H9 (cell line): ENCODE results near the gene MAPK1IP1L. TPM values are rescaled to one million over a fixed set of nuclear protein-coding genes. Genes with fewer than 3 reads are reported as not detected.

ENCODE experiments used
- DNase-seq: peaks from one replicate; pipeline ENCODE4 v3.0.0-alpha.2; 2017
- H2AFZ ChIP-seq: one replicate; pipeline ENCODE4 v1.6.1; 2013; ENCODE audit warnings: mild to moderate bottlenecking, low read length, control low read depth, moderate library complexity
- H2AK5ac ChIP-seq: 2 replicates; pipeline ENCODE4 v1.6.1; 2013; ENCODE audit warnings: low read length, control low read depth, mixed read lengths; ENCODE audit not compliant: insufficient read length
- H2BK120ac ChIP-seq: one replicate; pipeline ENCODE4 v1.6.1; 2013; ENCODE audit warnings: low read depth, mild to moderate bottlenecking, low read length, control low read depth, inconsistent platforms; ENCODE audit not compliant: poor library complexity, severe bottlenecking
- H2BK12ac ChIP-seq: 2 replicates; pipeline ENCODE4 v1.6.1; 2013; ENCODE audit warnings: low read length, control low read depth, mixed read lengths, low read depth; ENCODE audit not compliant: insufficient read length
- H2BK15ac ChIP-seq: 2 replicates; pipeline ENCODE4 v1.6.1; 2013; ENCODE audit warnings: low read depth, low read length, control low read depth
- H2BK20ac ChIP-seq: one replicate; pipeline ENCODE4 v1.6.1; 2013; ENCODE audit warnings: low read depth, mild to moderate bottlenecking, low read length, control low read depth, inconsistent platforms; ENCODE audit not compliant: poor library complexity, severe bottlenecking
- H2BK5ac ChIP-seq: 2 replicates; pipeline ENCODE4 v1.6.1; 2013; ENCODE audit warnings: low read length, control low read depth, mixed read lengths; ENCODE audit not compliant: insufficient read length
- H3K14ac ChIP-seq: 2 replicates; pipeline ENCODE4 v1.6.1; 2013; ENCODE audit warnings: low read length, control low read depth; ENCODE audit not compliant: insufficient read depth
- H3K18ac ChIP-seq: 2 replicates; pipeline ENCODE4 v1.6.1; 2013; ENCODE audit warnings: low read depth, mild to moderate bottlenecking, mixed read lengths, low read length, control low read depth; ENCODE audit not compliant: insufficient read length
- H3K23ac ChIP-seq: 2 replicates; pipeline ENCODE4 v1.6.1; 2013; ENCODE audit warnings: low read length, control low read depth, mixed read lengths, low read depth; ENCODE audit not compliant: insufficient read length
- H3K23me2 ChIP-seq: 2 replicates; pipeline ENCODE4 v1.6.1; 2013; ENCODE audit warnings: low read depth, mild to moderate bottlenecking, mixed read lengths, low read length, control low read depth; ENCODE audit not compliant: insufficient read length, poor library complexity, severe bottlenecking
- H3K27ac ChIP-seq: 2 replicates; pipeline ENCODE4 v1.5.1; 2013; ENCODE audit warnings: low read length, control low read depth, mixed read lengths, low read depth; ENCODE audit not compliant: insufficient read length
- H3K27me3 ChIP-seq: 2 replicates; pipeline ENCODE4 v1.6.1; 2013; ENCODE audit warnings: low read length, control low read depth, inconsistent platforms; ENCODE audit not compliant: insufficient read depth
- H3K4ac ChIP-seq: 2 replicates; pipeline ENCODE4 v1.6.1; 2013; ENCODE audit warnings: low read depth, mild to moderate bottlenecking, control low read depth, inconsistent platforms, low read length, moderate library complexity
- H3K4me1 ChIP-seq: 2 replicates; pipeline ENCODE4 v1.6.1; 2013; ENCODE audit warnings: low read length, control low read depth, inconsistent platforms; ENCODE audit not compliant: insufficient read depth
- H3K4me2 ChIP-seq: 2 replicates; pipeline ENCODE4 v1.6.1; 2013; ENCODE audit warnings: low read length, control low read depth, mixed read lengths; ENCODE audit not compliant: insufficient read length, insufficient read depth
- H3K56ac ChIP-seq: 2 replicates; pipeline ENCODE4 v1.6.1; 2013; ENCODE audit warnings: low read depth, mild to moderate bottlenecking, mixed read lengths, low read length, control low read depth; ENCODE audit not compliant: insufficient read length
- H3K79me1 ChIP-seq: 2 replicates; pipeline ENCODE4 v1.6.1; 2013; ENCODE audit warnings: low read depth, mild to moderate bottlenecking, moderate library complexity, low read length, control low read depth, inconsistent platforms; ENCODE audit not compliant: insufficient read depth, poor library complexity, severe bottlenecking
- H3K79me2 ChIP-seq: 2 replicates; pipeline ENCODE4 v1.6.1; 2013; ENCODE audit warnings: low read length, control low read depth, inconsistent platforms; ENCODE audit not compliant: insufficient read depth
- H3K9ac ChIP-seq: 2 replicates; pipeline ENCODE4 v1.6.1; 2013; ENCODE audit warnings: low read length, control low read depth, mixed read lengths; ENCODE audit not compliant: insufficient read length; ENCODE audit errors: extremely low read depth
- H3K9me3 ChIP-seq: one replicate; pipeline ENCODE4 v1.6.1; 2013; ENCODE audit warnings: low read depth, low read length, inconsistent platforms; ENCODE audit not compliant: control insufficient read depth
- H3T11ph ChIP-seq: one replicate; pipeline ENCODE4 v1.6.1; 2013; ENCODE audit warnings: mild to moderate bottlenecking, low read length, control low read depth, inconsistent platforms
- H4K20me1 ChIP-seq: one replicate; pipeline ENCODE4 v1.6.1; 2013; ENCODE audit not compliant: control insufficient read depth, insufficient read length, insufficient read depth
- H4K5ac ChIP-seq: 2 replicates; pipeline ENCODE4 v1.6.1; 2013; ENCODE audit warnings: low read depth, mild to moderate bottlenecking, mixed read lengths, low read length, control low read depth; ENCODE audit not compliant: insufficient read length
- H4K8ac ChIP-seq: replicated peaks from 2 replicates; pipeline ENCODE4 v1.6.1; 2013; ENCODE audit warnings: low read length, control low read depth, mixed read lengths, low read depth; ENCODE audit not compliant: insufficient read length
- H4K91ac ChIP-seq: 2 replicates; pipeline ENCODE4 v1.6.1; 2013; ENCODE audit warnings: low read depth, mild to moderate bottlenecking, moderate library complexity, mixed read lengths, low read length, control low read depth; ENCODE audit not compliant: insufficient read length
- H3K27ac Mint-ChIP-seq, 3 experiments: 2 replicates in 2 of 3; 3 replicates in 1 of 3; pipeline ENCODE4 v1.8.0; 2020 to 2021; ENCODE audit warnings: mixed read lengths in 3 of 3, mild to moderate bottlenecking in 1 of 3, moderate library complexity in 1 of 3
- H3K27me3 Mint-ChIP-seq: 2 replicates; pipeline ENCODE4 v1.8.0; 2021; ENCODE audit warnings: low read depth, mild to moderate bottlenecking, moderate library complexity, mixed read lengths
- H3K36me3 Mint-ChIP-seq, 3 experiments: 2 replicates in 2 of 3; 3 replicates in 1 of 3; pipeline ENCODE4 v1.8.0; 2020 to 2021; ENCODE audit warnings: low read depth in 3 of 3, mixed read lengths in 3 of 3; ENCODE audit not compliant: insufficient read depth in 1 of 3
- H3K4me1 Mint-ChIP-seq, 2 experiments: 2 replicates each; pipeline ENCODE4 v1.8.0; 2020; ENCODE audit warnings: mixed read lengths in 2 of 2
- H3K4me3 Mint-ChIP-seq, 2 experiments: 2 replicates in 1 of 2; 3 replicates in 1 of 2; pipeline ENCODE4 v1.8.0; 2020 to 2021; ENCODE audit warnings: mild to moderate bottlenecking in 2 of 2, mixed read lengths in 2 of 2, moderate library complexity in 1 of 2
- H3K9me3 Mint-ChIP-seq, 2 experiments: 2 replicates in 1 of 2; 3 replicates in 1 of 2; pipeline ENCODE4 v1.8.0; 2020; ENCODE audit warnings: mild to moderate bottlenecking in 2 of 2, mixed read lengths in 2 of 2, moderate library complexity in 1 of 2
- WGBS: extraction: QIAGEN DNeasy Blood & Tissue Kit; methylation state at CpG from one replicate; pipeline ENCODE4 v1.1.7; 2013; ENCODE audit warnings: missing lambda C conversion rate, low lambda C conversion rate, mixed read lengths; ENCODE audit not compliant: insufficient read length; ENCODE audit errors: extremely low coverage; 5-methylcytosine and 5-hydroxymethylcytosine counted together
- total RNA-seq: library from RNA; stranded (reverse); gene quantifications from 2 replicates; pipeline ENCODE4 v1.2.1, GENCODE V29; 2021
- TF ChIP-seq, protein P1 (sequence below): fragments of 200-600 bp; sonication (generic); conservative IDR thresholded peaks from 3 replicates; pipeline ENCODE4 v1.8.0; 2021; ENCODE audit warnings: antibody characterized with exemption, mild to moderate bottlenecking

The MAPK1IP1L gene
- total RNA-seq, 1 experiment from 2014 or later, result 133 TPM

DNA sequence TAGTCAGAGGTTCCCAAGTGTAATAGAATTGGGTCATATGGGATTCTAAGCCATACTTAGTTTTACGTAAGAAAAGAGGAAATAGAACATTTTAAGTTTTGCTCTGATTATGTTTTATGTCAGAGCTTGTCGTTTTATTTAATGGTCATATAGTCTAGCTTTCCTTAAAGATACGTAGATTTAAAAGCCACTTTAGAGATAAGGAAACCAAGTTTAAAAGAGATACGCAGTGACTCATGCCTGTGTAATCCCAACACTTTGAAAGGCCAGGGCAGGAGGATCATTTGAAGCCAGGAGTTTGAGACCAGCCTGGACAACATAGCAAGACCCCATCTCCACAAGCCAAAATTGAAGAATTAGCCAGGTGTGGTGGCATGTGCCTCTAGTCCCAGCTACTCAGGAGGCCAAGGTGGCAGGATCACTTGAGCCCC, 19.5 kb downstream of the MAPK1IP1L start:
- no peak overlapping the region for H2AFZ ChIP-seq
- no peak overlapping the region for H4K91ac ChIP-seq
- DNase-seq, result no peak
- H2BK15ac ChIP-seq, result no peak overlapping the region
- Mint-ChIP-seq H3K4me1 (peaks cover 12 to 13% of the 10 kb centered on the region in 2 experiments), H3K4me3 (no peak overlapping the region), H3K27me3 (no peaks in the 10 kb centered on the region), H3K36me3 (peaks cover 4 to 13% (median 8%) of the 10 kb centered on the region in 3 experiments; a peak in 4 of 7 replicates), H3K9me3 (no peaks in the 10 kb centered on the region), H3K27ac (peak overlapping the region in 1 of 3 experiments; percentile 49; a peak in 1 of 7 replicates)
- H3K79me2 ChIP-seq, result no peaks in the 10 kb centered on the region
- no peak overlapping the region for H4K8ac ChIP-seq
- TF ChIP-seq, protein P1, sequence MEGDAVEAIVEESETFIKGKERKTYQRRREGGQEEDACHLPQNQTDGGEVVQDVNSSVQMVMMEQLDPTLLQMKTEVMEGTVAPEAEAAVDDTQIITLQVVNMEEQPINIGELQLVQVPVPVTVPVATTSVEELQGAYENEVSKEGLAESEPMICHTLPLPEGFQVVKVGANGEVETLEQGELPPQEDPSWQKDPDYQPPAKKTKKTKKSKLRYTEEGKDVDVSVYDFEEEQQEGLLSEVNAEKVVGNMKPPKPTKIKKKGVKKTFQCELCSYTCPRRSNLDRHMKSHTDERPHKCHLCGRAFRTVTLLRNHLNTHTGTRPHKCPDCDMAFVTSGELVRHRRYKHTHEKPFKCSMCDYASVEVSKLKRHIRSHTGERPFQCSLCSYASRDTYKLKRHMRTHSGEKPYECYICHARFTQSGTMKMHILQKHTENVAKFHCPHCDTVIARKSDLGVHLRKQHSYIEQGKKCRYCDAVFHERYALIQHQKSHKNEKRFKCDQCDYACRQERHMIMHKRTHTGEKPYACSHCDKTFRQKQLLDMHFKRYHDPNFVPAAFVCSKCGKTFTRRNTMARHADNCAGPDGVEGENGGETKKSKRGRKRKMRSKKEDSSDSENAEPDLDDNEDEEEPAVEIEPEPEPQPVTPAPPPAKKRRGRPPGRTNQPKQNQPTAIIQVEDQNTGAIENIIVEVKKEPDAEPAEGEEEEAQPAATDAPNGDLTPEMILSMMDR, result no peak
- H3K14ac ChIP-seq, result no peak overlapping the region
- H3K4me2 ChIP-seq, result no peak overlapping the region
- no CpG with 5 or more reads among the region's 4 CpGs for WGBS
- no peak overlapping the region for H3K27ac ChIP-seq
- H3K9me3 ChIP-seq, result no peaks in the 10 kb centered on the region
- H2BK5ac ChIP-seq, result no peak overlapping the region
- H3K23ac ChIP-seq, result no peak overlapping the region
- H4K5ac ChIP-seq, result no peak overlapping the region
- no peak overlapping the region for H2BK120ac ChIP-seq
- no peaks in the 10 kb centered on the region for H3K27me3 ChIP-seq
- H2BK12ac ChIP-seq, result no peak overlapping the region
- H2AK5ac ChIP-seq, result no peak overlapping the region
- no peaks in the 10 kb centered on the region for H3K23me2 ChIP-seq
- no peak overlapping the region for H2BK20ac ChIP-seq
- H3K4ac ChIP-seq, result no peak overlapping the region
- no peak overlapping the region for H3T11ph ChIP-seq
- H3K4me1 ChIP-seq, result no peaks in the 10 kb centered on the region; the same call in 1 of the 2 replicates
- H4K20me1 ChIP-seq, result no peaks in the 10 kb centered on the region
- H3K56ac ChIP-seq, result no peak overlapping the region
- H3K79me1 ChIP-seq, result no peaks in the 10 kb centered on the region
- no peak overlapping the region for H3K18ac ChIP-seq
- no peak overlapping the region for H3K9ac ChIP-seq
